NCI-H774 (cell line): ENCODE measurements around the gene NTRK3.

Experiments used
- DNase-seq: peaks from one replicate; lab custom pipeline; 2025; lab: John Stamatoyannopoulos, UW

The NTRK3 gene

DNA sequence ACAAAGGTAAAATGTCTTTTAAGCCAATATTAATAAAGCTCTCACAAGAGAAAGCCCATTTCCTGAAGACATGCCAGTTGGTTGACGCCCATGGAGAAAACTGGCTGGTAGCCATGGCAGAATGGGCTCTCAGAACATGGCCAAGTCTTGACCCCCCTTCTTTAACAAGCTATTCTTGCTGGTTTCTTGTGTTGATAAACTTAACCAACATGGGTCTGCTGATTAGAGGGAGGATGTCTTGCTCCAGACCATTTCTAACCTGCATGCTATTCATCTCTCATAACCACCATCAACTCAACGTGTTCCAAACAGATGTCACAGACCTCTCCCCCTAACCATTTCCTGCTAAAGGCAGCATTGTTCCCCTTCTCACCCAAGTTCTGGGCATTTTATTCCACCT, 25.7 kb downstream of the NTRK3 start:
- no peak for DNase-seq

GRCh38 chr15:88225461-88225860, 31.1 kb downstream of the NTRK3 start:
- DNase-seq: no peak

DNA sequence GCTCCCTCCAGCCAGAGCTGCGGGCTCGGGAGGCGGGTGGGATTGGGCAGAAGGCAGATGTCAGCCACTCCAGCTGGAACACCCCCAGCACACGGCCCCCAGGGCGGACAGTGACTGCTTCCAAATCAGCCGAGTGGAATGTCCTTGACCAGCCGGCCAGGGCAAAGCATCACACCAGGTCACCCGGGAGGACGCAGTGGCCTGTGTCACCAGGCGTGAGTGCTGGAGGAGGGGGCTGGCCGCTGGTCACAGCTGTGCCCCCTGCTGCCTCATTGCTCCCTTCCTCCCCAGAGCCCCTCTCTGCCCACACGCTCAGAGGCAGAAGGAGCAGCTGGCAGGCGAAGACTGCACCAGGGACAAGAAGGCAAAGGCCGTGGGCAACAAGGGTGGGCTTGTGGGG, 33.5 kb downstream of the NTRK3 start:
- DNase-seq: no peak

DNA sequence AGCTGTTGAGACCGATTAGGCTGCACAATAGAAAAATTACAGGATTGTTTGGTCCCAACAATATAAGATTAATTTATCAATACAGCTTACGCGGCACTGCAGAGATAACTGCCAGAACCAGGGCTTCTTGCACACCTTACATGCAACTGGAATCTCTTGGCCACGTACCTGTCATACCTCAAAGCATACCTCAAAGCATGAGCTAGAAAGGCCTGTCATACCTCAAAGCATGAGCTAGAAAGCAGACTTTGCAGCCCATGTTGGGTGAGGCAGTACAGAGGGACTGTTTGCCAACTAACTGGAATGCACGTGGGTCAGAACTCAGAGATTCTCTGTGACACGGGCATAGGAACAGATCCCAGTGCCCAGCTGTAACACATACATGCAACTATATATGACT, 34.7 kb downstream of the NTRK3 start:
- DNase-seq: no peak

DNA sequence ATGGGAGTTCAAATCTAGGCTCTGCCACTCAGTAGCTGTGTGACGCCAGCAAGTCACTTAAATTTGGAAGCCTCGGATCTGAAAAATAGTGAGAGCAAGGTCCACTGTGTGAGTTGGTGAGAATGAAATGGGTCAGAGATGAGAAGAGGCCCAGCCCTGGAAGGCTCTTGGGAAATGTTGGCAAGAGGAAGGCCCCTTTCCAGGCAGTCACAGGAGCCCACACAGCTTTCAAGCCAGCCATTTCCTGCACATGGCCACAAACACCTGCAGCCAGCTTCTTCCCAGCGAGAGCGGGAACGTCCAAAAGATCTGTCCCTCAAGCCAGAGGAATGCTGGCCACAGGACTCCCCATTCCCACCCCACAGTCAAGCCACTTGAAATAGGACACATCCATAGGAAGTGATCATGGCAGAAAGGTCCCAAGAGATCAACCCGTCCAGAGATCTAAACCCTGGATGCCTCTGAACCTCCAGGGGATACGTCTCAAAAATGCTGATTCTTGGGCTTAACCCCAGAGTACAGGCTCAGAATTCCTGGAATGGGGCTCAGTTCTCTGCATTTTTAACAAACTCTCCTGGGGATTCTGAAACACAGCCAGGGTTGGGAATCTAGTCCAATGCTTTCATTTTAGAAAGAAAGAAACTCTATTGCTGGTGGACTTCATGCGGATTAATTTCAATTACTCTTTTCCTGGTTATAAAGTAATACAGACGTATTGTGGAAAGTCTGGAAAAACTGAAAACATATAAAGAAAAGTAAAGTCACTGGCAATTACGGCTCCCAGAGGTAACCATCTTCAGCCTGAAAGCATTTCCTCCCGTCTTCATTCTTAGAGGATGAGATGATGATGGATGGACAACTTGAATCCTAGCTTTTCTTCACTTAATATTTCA, 35.9 kb downstream of the NTRK3 start:
- DNase-seq: no peak

DNA sequence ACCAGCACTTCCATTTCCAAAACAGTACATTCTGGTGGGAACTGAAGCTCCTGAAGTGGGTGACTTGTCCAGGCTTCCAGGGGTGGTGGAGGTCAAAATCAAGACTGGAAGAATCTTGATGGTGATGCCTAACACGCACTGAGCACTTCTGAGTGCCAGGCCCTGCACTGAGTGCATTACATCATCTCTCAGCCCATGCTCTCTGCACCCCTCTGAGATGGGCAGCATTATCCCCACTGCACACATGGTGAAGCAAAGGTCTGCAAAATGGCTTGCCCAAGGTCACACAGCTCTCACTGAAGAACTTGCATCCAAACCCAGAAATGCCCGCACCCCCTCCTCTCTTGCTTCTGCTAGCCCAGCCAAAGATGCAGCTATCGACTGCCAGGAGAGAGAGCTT, 36.9 kb downstream of the NTRK3 start:
- no peak for DNase-seq

- DNase-seq: no peak
Observed at GRCh38 chr15:88218557-88219221, 37.9 kb downstream of the NTRK3 start.

- DNase-seq: no peak
Observed at GRCh38 chr15:88215066-88215648, 41.4 kb downstream of the NTRK3 start.

- no peak for DNase-seq
Observed at GRCh38 chr15:88209111-88209510, 47.4 kb downstream of the NTRK3 start.

DNA sequence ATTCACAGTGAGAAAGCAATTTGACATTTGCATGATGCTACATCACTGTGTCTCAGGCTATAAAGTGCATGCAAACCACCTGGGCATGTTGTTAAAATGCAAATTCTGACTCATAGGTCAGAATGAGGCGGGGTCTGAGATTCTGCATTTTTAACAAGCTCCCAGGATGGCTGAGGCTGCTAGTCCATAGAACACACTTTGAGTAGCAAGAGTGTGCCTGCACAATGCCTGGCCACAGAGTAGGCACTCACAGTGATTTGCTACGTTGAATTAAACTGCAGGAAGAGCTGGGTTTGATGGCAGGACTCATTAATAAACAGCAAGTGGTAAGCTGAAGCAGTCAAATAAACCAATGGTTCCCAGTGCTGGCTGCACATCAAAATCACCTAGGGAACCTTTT, 48.1 kb downstream of the NTRK3 start:
- DNase-seq: no peak

DNA sequence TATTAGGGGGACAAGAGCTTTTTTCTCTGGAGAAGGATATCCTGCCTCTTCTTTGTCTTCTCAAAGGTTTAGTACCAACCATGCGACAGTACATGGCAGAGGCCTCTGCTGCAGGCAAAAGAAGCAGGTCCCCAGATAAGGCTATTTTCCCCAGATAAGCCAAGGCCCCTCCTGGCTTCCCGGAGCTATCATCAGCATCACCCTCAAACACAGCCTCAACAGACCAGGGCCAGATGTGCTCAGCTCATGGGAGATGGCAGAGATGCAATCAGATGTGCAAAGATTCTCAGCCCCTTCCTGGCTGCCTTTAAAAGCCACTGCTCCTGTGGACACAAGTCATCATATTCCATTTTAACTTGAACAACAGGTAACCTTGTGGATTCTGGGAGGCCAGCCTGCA, 49.0 kb downstream of the NTRK3 start:
- no peak for DNase-seq

DNA sequence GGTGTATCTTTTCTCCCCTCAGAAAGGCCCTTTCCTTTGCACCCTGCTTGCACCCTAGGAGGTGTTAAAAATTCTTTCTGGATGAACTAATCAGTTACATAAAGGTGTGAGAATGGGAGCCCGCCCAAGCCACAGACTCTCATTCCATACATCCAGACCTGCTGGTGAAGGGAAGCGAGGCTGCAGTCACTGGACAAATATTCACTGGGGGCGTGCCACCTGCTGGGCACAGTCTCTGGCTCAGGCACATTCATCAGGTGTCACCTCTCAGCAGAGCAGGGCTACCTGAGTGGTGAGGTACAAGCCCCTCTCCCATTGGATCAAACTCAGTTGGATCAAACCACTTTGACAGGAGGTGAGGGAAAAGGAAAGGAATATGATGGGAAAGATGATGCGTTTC, 52.0 kb downstream of the NTRK3 start:
- no peak for DNase-seq

DNA sequence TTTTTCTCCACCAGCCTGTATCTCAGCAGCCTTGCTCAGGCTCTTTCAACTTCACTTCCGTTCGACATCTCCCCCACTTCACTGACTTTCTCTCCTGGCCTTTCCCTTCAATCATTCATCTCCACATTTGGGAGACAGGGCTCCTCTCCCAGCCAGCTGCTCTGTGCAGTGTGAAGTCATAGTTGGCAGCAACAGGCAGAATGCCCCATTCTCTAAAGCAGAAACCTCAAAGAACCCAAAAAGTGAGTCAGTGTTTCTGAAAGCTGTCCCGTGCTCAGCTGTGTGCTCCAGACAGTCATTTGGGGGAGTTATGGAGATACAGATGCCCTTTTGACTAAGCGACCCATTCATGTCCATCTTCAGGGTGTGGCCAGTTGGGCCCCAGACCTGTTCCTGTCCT, 54.3 kb downstream of the NTRK3 start:
- DNase-seq: no peak

DNA sequence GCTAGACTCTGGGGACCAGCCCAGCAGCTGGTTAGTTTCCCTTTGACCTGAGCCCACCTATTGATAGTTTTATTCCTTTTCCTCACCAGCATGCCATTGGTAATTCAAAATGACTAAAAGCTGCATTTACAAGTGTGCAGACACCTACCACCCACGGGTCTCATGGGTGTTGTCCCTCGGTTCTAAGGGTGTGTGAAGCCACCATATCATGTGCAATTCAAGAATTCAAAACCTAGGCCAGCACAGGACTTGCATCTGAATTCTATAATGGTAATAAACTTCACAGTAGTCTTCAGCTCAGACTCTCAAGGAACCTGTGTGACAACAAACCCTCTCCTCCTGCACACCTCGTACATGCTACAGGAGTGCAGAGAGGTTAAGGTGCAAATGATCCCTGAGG, 55.3 kb downstream of the NTRK3 start:
- DNase-seq: no peak

DNA sequence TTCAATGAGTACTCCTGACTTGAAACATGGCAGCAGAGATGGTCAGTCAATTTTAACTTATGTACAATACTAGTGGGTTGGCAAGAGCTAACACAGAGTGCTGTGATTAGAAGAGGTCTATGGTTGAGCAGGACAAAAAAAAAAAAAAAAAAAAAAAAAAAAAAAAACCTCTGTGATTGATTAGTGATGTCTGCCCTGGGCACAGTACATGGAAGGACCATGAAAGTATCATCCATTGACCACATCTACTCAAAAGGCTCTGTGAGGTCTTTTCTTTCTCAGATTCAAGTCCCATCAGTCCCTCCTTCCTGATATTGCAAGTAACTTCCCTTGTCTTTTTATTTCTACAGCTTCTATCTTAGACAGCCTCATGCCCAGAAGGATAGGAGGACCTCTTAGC, 59.6 kb downstream of the NTRK3 start:
- DNase-seq: no peak

- no peak for DNase-seq
Observed at GRCh38 chr15:88194162-88194561, 62.4 kb downstream of the NTRK3 start.

GRCh38 chr15:88193415-88193814, 63.1 kb downstream of the NTRK3 start:
- DNase-seq: no peak

DNA sequence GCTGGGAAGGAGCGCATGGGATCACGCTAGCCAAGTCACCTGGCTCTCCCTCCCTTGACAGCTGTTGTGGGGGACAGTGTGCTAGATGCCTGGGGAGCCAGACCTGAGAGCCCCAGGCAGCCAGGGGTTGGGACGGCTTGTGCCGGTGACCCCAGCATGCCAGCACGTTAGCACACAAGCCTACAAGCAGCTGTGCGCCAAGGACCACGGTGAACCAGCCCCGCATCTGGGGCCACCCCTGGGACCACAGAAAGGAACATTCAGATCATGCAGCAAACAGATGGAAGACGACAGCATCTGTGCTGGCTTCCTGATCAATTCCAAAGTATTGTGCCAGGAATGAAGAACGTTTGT, 64.8 kb downstream of the NTRK3 start:
- no peak for DNase-seq

- no peak for DNase-seq
Observed at GRCh38 chr15:88190232-88190631, 66.3 kb downstream of the NTRK3 start.

DNA sequence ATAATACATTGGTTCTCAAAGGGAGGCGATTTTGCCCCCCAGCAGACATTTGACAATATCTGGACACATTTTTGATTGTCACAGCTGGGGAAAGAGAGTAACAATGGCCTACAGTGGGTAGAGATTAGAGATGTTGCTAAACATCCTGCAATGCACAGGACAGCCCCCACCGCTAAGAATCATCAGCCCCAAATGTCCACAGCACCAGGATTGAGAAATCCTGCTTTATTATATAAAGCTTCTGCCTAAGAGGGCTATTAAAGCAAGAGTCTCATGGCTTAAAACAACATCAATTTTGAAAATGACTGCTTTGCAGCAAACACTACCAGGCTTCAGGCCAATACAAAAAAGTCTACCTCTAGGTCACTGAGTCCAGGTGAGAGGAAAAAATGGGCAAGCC, 68.2 kb downstream of the NTRK3 start:
- no peak for DNase-seq

GRCh38 chr15:88187195-88187594, 69.3 kb downstream of the NTRK3 start:
- DNase-seq: no peak

DNA sequence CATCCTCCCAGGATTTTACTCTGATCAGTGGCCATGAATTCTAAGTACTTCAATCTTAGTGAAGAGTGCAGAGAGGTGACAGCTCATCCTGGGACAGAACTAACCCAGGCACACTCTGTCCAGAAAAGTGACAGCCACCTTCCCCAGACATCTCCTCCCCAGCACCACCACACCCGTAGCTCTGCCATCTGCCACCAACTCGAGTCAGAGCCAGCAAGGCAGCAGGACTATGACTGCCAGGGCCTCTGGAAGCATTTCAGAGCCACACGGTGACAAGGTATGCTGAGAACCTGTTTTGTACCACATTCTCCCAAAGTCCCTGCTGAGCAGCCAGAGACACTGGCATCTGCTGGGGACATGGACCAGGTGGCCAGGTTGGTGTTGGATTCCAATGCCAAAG, 71.0 kb downstream of the NTRK3 start:
- no peak for DNase-seq

- DNase-seq: no peak
Observed at GRCh38 chr15:88181613-88182012, 74.9 kb downstream of the NTRK3 start.
